GM19463 (cell line): ENCODE measurements around the gene ZNF787.

Experiments used
- ATAC-seq: cut with Tn5 transposase; IDR thresholded peaks from one replicate; pipeline ENCODE4 v1.9.1; 2021; ENCODE audit warnings: mild to moderate bottlenecking, moderate library complexity; ENCODE audit not compliant: unreplicated experiment

The ZNF787 gene

DNA sequence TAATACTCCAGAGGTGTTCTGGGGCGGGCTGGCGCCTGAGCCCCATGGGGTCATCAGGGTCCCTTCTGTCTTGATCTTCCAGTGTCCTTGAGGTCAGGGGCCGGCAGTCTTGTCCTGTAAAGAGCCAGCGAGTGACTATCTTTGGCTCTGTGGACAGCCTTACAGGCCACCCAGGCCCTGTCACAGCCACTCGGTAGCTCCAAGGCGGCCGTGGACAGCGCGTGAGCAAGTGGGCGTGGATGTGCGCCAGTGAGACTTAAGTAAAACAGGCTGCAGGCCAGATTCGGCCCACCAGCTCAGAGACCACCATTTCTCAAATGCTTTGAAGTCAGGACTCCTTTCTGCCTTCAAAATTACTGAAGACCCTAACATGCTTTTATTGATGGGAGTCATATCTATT lies 23.7 kb upstream of the ZNF787 start:
- ATAC-seq: no peak

DNA sequence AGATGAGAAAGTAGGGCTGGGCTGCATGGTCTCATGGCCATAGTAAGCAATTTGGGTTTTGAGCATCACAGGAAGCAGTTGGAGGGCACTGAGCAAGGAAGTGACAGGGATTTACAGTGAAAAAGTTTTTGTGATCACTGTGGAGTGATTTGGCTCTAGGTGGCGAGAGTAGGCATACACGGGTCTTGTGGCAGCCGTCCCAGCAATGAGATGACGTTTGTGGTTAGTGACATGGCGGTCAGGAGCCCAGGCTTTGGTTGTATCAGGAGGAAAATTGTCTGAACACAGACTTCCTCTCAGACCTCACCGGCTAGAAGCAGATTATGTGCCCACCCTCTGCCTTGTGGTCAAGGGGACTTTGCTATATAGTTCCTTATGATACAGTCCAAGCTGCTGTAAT lies 23.3 kb upstream of the ZNF787 start:
- ATAC-seq: no peak

GRCh38 chr19:56142897-56143434 lies 21.9 kb upstream of the ZNF787 start:
- no peak for ATAC-seq

- no peak for ATAC-seq
Measured at GRCh38 chr19:56142087-56142787, 21.1 kb upstream of the ZNF787 start.

DNA sequence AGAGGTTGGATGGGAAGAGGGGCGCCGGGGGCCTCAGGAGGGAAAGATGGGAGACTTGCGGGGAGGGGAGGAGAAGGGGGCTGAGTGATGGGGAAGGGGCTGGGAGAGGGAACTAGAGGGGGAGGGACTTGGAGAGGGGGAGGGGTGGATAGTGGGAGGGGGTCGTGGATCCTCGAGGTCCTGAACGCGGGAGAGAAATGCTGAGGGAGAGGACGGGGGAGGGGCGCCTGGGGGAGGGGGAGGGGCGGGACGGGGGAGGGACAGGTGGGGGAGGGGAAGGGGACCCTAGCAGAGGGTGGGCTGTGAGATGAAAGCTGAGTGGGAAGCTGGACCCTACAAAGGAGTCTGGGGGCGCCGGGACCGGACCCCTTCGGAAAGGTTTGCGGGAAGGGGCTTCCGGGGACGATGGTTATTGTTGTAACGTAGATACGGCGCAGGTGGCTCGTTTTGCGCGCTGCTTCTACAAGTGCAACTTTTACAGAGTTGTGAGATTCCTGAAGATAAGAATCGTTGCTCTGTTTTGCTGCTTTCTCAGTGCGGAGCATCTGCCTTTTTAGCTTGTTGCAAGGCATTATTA lies 20.4 kb upstream of the ZNF787 start:
- no peak for ATAC-seq

- ATAC-seq: peak; percentile 83
Measured at GRCh38 chr19:56140583-56141416, 19.7 kb upstream of the ZNF787 start, which contains the start of gene ZNF444. ZNF444 (plus strand) TSS chr19:56141287; CDS start chr19:56146912, 5,625 bp downstream.

- ATAC-seq: no peak
Measured at GRCh38 chr19:56139847-56140582, 18.9 kb upstream of the ZNF787 start.

- no peak for ATAC-seq
Measured at GRCh38 chr19:56138069-56138468, 17.0 kb upstream of the ZNF787 start.

- ATAC-seq: no peak
Measured at GRCh38 chr19:56137405-56137804, 16.3 kb upstream of the ZNF787 start.

DNA sequence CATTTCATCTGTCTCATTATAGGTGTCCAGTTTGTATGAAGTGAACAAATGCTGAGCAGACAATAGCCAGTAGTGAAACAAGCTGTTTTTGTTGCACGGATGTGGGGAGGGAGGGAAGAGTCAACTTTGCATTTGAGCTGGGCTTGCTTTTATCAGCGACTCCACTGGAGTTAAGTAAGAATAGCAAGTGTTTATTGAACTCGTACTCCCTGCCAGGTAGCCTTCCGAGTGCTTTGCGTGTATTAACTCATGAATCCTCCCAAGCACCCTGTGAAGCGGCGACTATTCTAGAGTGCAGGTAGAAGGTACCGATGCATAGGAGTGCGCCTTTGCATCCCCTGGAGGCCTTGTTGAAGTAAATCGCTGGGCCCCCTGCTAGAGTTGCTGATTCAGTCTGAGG lies 15.3 kb upstream of the ZNF787 start:
- ATAC-seq: no peak

DNA sequence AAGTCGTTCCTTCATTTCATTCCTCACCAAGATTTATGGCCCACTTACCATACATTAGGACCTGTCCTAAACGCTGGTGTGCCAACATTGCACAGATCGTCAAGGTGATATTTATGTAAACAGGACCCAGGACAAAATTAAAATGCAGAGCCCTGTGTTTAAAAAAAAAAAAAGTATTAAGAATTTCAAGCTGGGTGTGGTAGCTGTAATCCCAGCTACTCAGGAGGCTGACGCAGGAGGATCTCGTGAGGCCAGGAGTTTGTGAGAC lies 13.5 kb upstream of the ZNF787 start:
- ATAC-seq: no peak

- peak; percentile 80 for ATAC-seq
Measured at GRCh38 chr19:56133858-56134653, 13.0 kb upstream of the ZNF787 start.

- no peak for ATAC-seq
Measured at GRCh38 chr19:56132316-56132822, 11.3 kb upstream of the ZNF787 start.

DNA sequence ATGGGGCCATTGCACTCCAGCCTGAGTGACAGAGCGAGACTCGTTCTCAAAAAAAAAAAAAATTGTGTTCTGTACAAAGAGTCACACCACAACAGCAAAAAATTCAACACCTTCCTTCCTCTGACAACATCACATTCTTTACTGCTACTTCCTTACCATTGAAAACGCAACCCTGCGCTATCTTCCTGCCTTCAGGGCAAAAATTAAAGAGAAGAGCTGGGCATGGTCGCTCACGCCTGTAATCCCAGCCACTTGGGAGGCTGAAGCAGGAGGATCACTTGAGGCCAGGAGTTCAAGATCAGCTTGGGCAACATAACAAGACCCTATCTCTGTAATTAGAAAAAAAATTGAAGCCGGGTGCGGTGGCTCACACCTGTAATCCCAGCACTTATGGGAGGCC lies 10.6 kb upstream of the ZNF787 start:
- no peak for ATAC-seq

GRCh38 chr19:56130006-56130405 lies 8.9 kb upstream of the ZNF787 start:
- no peak for ATAC-seq

DNA sequence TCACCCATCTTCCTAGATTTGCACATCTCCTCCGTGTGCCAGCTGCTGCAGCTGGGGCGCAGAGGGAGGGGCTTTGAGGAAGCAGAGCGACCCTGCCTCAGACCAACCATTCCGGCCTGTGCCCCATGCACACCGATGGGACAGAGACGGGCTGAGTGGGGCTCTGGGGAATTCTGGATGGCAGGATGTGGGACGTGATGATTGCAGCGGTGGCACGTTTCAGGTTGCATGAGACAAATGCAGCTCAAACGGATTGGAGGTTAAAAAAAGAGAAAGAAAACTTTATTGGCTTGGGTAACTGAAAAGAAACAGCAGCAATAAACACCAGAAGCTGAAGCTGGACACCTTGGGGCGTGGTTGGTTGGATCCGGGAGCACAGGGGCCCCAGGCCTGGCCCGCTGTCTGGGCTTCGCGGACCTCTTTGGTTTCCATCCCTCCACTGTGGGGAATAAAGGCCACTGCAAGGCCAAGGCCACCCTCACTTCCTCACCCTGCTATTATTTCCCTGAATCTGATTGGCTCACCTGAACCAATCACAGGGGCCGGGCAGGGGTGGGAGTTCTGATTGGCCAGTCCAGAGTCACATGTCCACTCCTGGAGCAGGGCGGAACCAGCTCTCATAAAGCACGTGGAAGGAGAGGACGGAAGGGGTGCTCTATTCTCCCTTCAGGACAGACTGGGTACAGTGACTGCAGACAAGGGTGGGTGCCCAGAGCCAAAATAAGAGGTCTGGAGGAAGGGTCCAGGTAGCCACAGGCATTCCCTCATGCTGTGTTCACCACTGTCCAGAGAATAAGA lies 6.1 kb upstream of the ZNF787 start:
- no peak for ATAC-seq

DNA sequence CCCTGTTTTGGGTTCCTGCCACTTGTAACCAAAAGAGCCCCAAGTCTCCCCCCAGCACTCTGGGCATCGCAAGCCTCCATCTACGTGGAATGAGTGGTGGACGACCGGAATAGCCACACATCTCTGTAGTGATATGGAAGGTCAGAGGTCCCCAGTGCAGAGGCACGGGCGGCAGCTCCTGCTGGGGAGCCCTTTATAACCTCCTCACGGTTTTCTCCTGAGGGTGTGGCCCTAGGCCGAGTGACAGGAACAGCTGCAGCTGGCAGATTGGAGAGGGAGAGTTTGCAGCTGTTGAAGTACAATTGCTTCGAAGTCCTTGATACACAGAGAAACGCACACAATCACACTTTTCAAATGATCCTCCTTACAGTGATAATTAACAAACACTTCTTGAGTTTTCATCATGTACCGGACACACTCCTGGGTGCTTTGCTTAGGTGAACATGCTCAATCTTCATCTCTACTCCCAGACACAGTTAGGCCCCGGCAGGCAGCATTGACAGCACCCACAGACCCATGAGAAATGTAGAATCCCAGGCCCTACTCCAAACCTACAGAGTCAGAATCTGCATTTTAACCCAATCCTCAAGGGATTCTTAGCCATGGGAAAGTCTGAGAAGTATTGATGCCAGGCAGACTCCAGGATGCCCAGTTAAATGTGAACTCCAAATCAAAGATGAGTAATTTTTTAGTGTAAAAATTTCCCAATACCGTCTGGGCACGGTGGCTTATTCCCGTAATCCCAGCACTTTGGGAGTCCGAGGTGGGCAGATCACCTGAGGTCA lies 4.9 kb upstream of the ZNF787 start:
- ATAC-seq: no peak

GRCh38 chr19:56124578-56124977 lies 3.5 kb upstream of the ZNF787 start:
- ATAC-seq: no peak
